HCT116 (cell line): ENCODE results near the gene NSMCE4A. TPM values are rescaled to one million over a fixed set of nuclear protein-coding genes. Genes with fewer than 3 reads are reported as not detected.

Experiments used
- ATAC-seq: fragments of 200-7000 bp; cut with Tn5 transposase; 2 replicates; pipeline ENCODE4 v1.9.1; 2020; ENCODE audit warnings: mild to moderate bottlenecking, moderate library complexity
- BruUV-seq: library from RNA; stranded (reverse); fragments of 400-500 nt; replicated peaks from 2 replicates; lab custom pipeline; 2021; lab: Mats Ljungman, UMichigan
- CTCF ChIA-PET: fragments of 300-600 bp; sonication (Branson Sonifier 250); formaldehyde crosslinking; loops from one replicate; lab custom pipeline; 2021; ENCODE audit warnings: antibody characterized with exemption; lab: Charles Lee
- POLR2A ChIA-PET: fragments of 300-600, 350-600 bp; sonication (Branson Sonifier 250); formaldehyde crosslinking; loops from one replicate; lab custom pipeline; 2021; ENCODE audit warnings: antibody characterized with exemption; lab: Charles Lee
- RAD21 ChIA-PET, 2 experiments: fragments of 300-600 bp; sonication (Branson Sonifier 250); formaldehyde crosslinking; loops; one replicate each; lab custom pipeline; 2023; ENCODE audit warnings: low total read pairs in 2 of 2; ENCODE audit not compliant: uncharacterized antibody in 2 of 2, unreplicated experiment in 2 of 2, low non-redundant PET in 1 of 2; lab: Charles Lee
- DNase-seq: peaks from one replicate; pipeline ENCODE4 v3.0.0-alpha.2; 2010; ENCODE audit warnings: low read depth, low spot score
- H2AFZ ChIP-seq: fragments of 200-600 bp; shearing (Covaris generic), sonication (generic); 2 replicates; pipeline ENCODE4 v1.6.1; 2017; ENCODE audit warnings: low read depth, mixed run types, mixed read lengths, antibody characterized with exemption, low read length; ENCODE audit not compliant: poor library complexity, severe bottlenecking
- H3K27ac ChIP-seq: 2 replicates; pipeline ENCODE4 v1.5.1; 2012; ENCODE audit warnings: low read depth, low read length
- H3K27me3 ChIP-seq: fragments of 200-600 bp; sonication (generic); 2 replicates; pipeline ENCODE4 v1.6.1; 2016; ENCODE audit warnings: mixed run types, low read length, mixed read lengths; ENCODE audit not compliant: insufficient read depth
- H3K36me3 ChIP-seq, 2 experiments: fragments of 200-500 bp in 1 of 2; fragments of 200-600 bp in 1 of 2; sonication (Bioruptor generic) in 1 of 2; sonication (generic) in 1 of 2; 2 replicates each; pipeline versions ENCODE4 v1.5.1 to v1.6.1; 2014 to 2016; ENCODE audit warnings: low read length in 2 of 2, inconsistent platforms in 1 of 2, mixed read lengths in 1 of 2, mixed run types in 1 of 2; ENCODE audit not compliant: insufficient read depth in 2 of 2, control insufficient read depth in 1 of 2
- H3K4me1 ChIP-seq, 2 experiments: fragments of 200-600 bp in 1 of 2; sonication (generic) in 1 of 2; 2 replicates each; pipeline versions ENCODE4 v1.5.1 to v1.6.1; 2012 to 2017; ENCODE audit warnings: low read length in 2 of 2, inconsistent platforms in 1 of 2, mild to moderate bottlenecking in 1 of 2, mixed read lengths in 1 of 2, mixed run types in 1 of 2, moderate library complexity in 1 of 2; ENCODE audit not compliant: insufficient read depth in 2 of 2, control insufficient read depth in 1 of 2
- H3K4me2 ChIP-seq: fragments of 200-600 bp; sonication (generic); 2 replicates; pipeline ENCODE4 v1.6.1; 2017; ENCODE audit warnings: mixed run types, low read length, mixed read lengths
- H3K4me3 ChIP-seq, 2 experiments: fragments of 200-600 bp in 1 of 2; sonication (generic) in 1 of 2; replicated peaks in 1 of 2; 2 replicates each; pipeline ENCODE4 v1.5.1; 2011 to 2016; ENCODE audit warnings: low read length in 2 of 2, control low read depth in 1 of 2, low read depth in 1 of 2, mild to moderate bottlenecking in 1 of 2, mixed read lengths in 1 of 2, mixed run types in 1 of 2
- H3K79me2 ChIP-seq: fragments of 200-600 bp; sonication (generic); 2 replicates; pipeline ENCODE4 v1.6.1; 2017; ENCODE audit warnings: mild to moderate bottlenecking, mixed run types, low read length, moderate library complexity, mixed read lengths; ENCODE audit not compliant: insufficient read depth
- H3K9ac ChIP-seq: fragments of 200-600 bp; sonication (generic); 2 replicates; pipeline ENCODE4 v1.6.1; 2016; ENCODE audit warnings: low read length, mixed read lengths
- H3K9me2 ChIP-seq: fragments of 200-600 bp; sonication (generic), shearing (Covaris generic); 2 replicates; pipeline ENCODE4 v1.6.1; 2017; ENCODE audit warnings: mixed run types, mild to moderate bottlenecking, moderate library complexity; ENCODE audit not compliant: insufficient read depth
- H3K9me3 ChIP-seq, 2 experiments: fragments of 200-500 bp in 1 of 2; fragments of 200-600 bp in 1 of 2; sonication (Bioruptor generic) in 1 of 2; sonication (generic) in 1 of 2; 2 replicates each; pipeline ENCODE4 v1.6.1; 2014 to 2017; ENCODE audit warnings: low read length in 2 of 2, mixed read lengths in 2 of 2, inconsistent platforms in 1 of 2, low read depth in 1 of 2, mild to moderate bottlenecking in 1 of 2, mixed run types in 1 of 2, moderate library complexity in 1 of 2; ENCODE audit not compliant: control insufficient read depth in 1 of 2, insufficient read depth in 1 of 2
- H4K20me1 ChIP-seq: fragments of 200-600 bp; sonication (generic), shearing (Covaris generic); 2 replicates; pipeline ENCODE4 v1.6.1; 2017; ENCODE audit warnings: mixed run types, mild to moderate bottlenecking, moderate library complexity; ENCODE audit not compliant: insufficient read depth
- CBX3 ChIP-seq: IDR thresholded peaks from 2 replicates; pipeline ENCODE4 v1.6.1; 2012; ENCODE audit warnings: low read depth
- CTCF ChIP-seq, 3 experiments: fragments of 200-600 bp in 1 of 3; sonication (generic) in 1 of 3; IDR thresholded peaks in 2 of 3; conservative IDR thresholded peaks in 1 of 3; 2 replicates each; pipeline ENCODE4 v1.5.1; 2012 to 2017; ENCODE audit warnings: low read depth in 2 of 3, low read length in 2 of 3, antibody characterized with exemption in 1 of 3, borderline replicate concordance in 1 of 3, control low read depth in 1 of 3, mild to moderate bottlenecking in 1 of 3, mixed read lengths in 1 of 3, mixed run types in 1 of 3, moderate library complexity in 1 of 3; ENCODE audit not compliant: insufficient read depth in 1 of 3
- ELF1 ChIP-seq: IDR thresholded peaks from 2 replicates; pipeline ENCODE4 v1.6.1; 2012; ENCODE audit warnings: low read depth, borderline replicate concordance
- EZH2phosphoT487 ChIP-seq: fragments of 200-600 bp; IDR thresholded peaks from 2 replicates; pipeline ENCODE4 v1.6.1; 2018; ENCODE audit warnings: antibody characterized with exemption, borderline replicate concordance
- MAX ChIP-seq: IDR thresholded peaks from 2 replicates; pipeline ENCODE4 v1.6.1; 2012
- SP1 ChIP-seq: IDR thresholded peaks from 2 replicates; pipeline ENCODE4 v1.6.1; 2012; ENCODE audit warnings: low read depth
- ZBTB33 ChIP-seq: IDR thresholded peaks from 2 replicates; pipeline ENCODE4 v1.6.1; 2011; ENCODE audit warnings: mild to moderate bottlenecking, low read length, moderate library complexity; ENCODE audit not compliant: insufficient replicate concordance; ENCODE audit errors: extremely low read depth
- ZFX ChIP-seq: fragments of 450-650 bp; IDR thresholded peaks from 2 replicates; pipeline ENCODE4 v1.6.1; 2017
- ZNF274 ChIP-seq: fragments of 200-500 bp; sonication (Bioruptor generic); IDR thresholded peaks from 2 replicates; pipeline ENCODE4 v1.6.1; 2014; ENCODE audit warnings: mild to moderate bottlenecking, low read depth, low read length, inconsistent platforms
- intact Hi-C: fragments of 100-400 bp; cut with micrococcal nuclease; formaldehyde crosslinking; loops from 2 replicates; pipeline ENCODE4 v1.10.0; 2022
- total RNA-seq: library from RNA; stranded (reverse); gene quantifications from one replicate; pipeline ENCODE4 v1.2.1, GENCODE V29; 2021; ENCODE audit not compliant: unreplicated experiment

NSMCE4A gene
- total RNA-seq, 1 experiment from 2014 or later = 70.6 TPM

- Histone ChIP-seq H4K20me1 (no peaks in the 10 kb centered on the region), H3K9me3 (no peaks in the 10 kb centered on the region), H3K4me2 (no peak overlapping the region), H3K36me3 (no peaks in the 10 kb centered on the region), H3K27ac (no peak overlapping the region), H3K79me2 (no peaks in the 10 kb centered on the region), H3K4me3 (no peak overlapping the region), H3K27me3 (no peaks in the 10 kb centered on the region), H3K9ac (no peak overlapping the region), H3K9me2 (no peaks in the 10 kb centered on the region), H3K4me1 (no peaks in the 10 kb centered on the region), H2AFZ (no peak overlapping the region)
- intact Hi-C loops = no loop called here
- POLR2A ChIA-PET = no interaction called here
- no peak for DNase-seq
- CTCF ChIA-PET = no interaction called here
- RAD21 ChIA-PET = no interaction called here
- no peak for TF ChIP-seq ZFX
- TF ChIP-seq ZBTB33 = no peak
- no peak for TF ChIP-seq ELF1
- no peak for TF ChIP-seq SP1
- no peak for ATAC-seq
- BruUV-seq = no TSS peak
These were observed 25.6 kb downstream of the NSMCE4A start for GRCh38 chr10:121949451-121949850.

- Histone ChIP-seq H3K79me2 (no peaks in the 10 kb centered on the region), H3K4me1 (no peaks in the 10 kb centered on the region), H4K20me1 (no peaks in the 10 kb centered on the region), H3K4me2 (no peak overlapping the region), H3K9ac (no peak overlapping the region), H3K9me2 (no peaks in the 10 kb centered on the region), H3K4me3 (no peak overlapping the region), H3K27ac (no peak overlapping the region), H2AFZ (no peak overlapping the region), H3K36me3 (no peaks in the 10 kb centered on the region), H3K9me3 (no peaks in the 10 kb centered on the region), H3K27me3 (no peaks in the 10 kb centered on the region)
- no TSS peak for BruUV-seq
- intact Hi-C loops = no loop called here
- no peak for TF ChIP-seq MAX
- no peak for TF ChIP-seq CTCF (IDR thresholded peaks at IDR 0.05 in 2 of 3, conservative IDR thresholded peaks at IDR 0.05 in 1 of 3; ENCODE audit: borderline replicate concordance in 1 of 3, insufficient read depth in 1 of 3, low read depth in 2 of 3, low read length in 2 of 3)
- TF ChIP-seq CBX3 = no peak
- no peak for TF ChIP-seq EZH2phosphoT487
- no peak for TF ChIP-seq ELF1
- TF ChIP-seq ZNF274 = no peak
- no peak for TF ChIP-seq ZBTB33
- ChIA-PET CTCF (no interaction called here), RAD21 (no interaction called here), POLR2A (interaction anchor here (1.3 kb wide), 1 partner anchor 21 kb away, joined by 4 read pairs; the partner anchor contains the start of gene ATE1)
- DNase-seq (no peak), ATAC-seq (no peak)
These were observed 26.0 kb downstream of the NSMCE4A start for GRCh38 chr10:121949049-121949448.
